Vagina (tissue), 2 donors: ENCODE results near the gene LDB2.

ENCODE experiments used
- CTCF ChIP-seq, 3 experiments: fragments of 450-650 bp in 2 of 3; fragments of 200-600 bp in 1 of 3; sonication (generic) in 1 of 3; IDR thresholded peaks; one replicate each; pipeline ENCODE4 v1.5.1; 2017 to 2019; ENCODE audit warnings: antibody characterized with exemption in 3 of 3, mild to moderate bottlenecking in 2 of 3, moderate library complexity in 2 of 3
- POLR2A ChIP-seq, 2 donors: fragments of 450-650 bp; IDR thresholded peaks; one replicate each; pipeline ENCODE4 v1.6.1; 2017; ENCODE audit warnings: antibody characterized with exemption in 2 of 2, mild to moderate bottlenecking in 2 of 2, moderate library complexity in 2 of 2
- POLR2AphosphoS5 ChIP-seq, 2 donors: sonication (generic); formaldehyde crosslinking; IDR thresholded peaks; one replicate each; pipeline ENCODE4 v1.9.0; 2017; ENCODE audit warnings: antibody characterized with exemption in 2 of 2, mild to moderate bottlenecking in 2 of 2, low read depth in 1 of 2; ENCODE audit not compliant: insufficient read depth in 1 of 2

GRCh38 chr4:16693641-16694040, 204.8 kb downstream of the LDB2 start:
- TF ChIP-seq CTCF (IDR thresholded peaks at IDR 0.05) (no peak), POLR2A (IDR thresholded peaks at IDR 0.05) (no peak), POLR2AphosphoS5 (IDR thresholded peaks at IDR 0.05; ENCODE audit: insufficient read depth in 1 of 2, low read depth in 1 of 2) (no peak)
